ENCODE measurements around the gene ANKMY1.

The ANKMY1 gene

DNA sequence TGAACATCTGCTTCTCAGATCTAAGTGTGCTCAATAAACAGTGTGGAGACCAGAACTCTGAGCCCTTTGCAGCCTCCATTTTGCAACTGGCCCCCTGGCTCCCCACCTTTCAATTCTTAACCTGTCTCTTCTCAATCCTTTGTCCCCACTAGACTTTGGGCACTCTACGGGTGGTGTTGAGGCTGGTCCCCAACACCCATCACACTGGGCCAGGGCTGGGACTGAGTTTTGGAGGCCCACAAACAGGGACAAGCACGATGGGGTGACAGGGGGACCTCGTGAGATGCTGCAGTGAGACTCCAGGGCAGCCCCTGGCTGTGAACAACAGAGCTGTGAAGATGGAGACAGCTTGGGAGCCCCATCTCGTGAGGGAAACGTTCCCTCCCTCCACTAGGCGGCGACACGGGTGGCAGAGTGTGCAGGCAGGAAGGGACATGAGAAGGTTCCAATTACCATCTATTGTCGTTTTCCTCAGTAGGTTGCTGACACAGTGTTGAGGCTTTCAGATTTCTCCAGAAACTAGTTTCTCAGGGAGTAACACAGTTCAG lies 1.2 kb downstream of the ANKMY1 start:
- no peak for DNase-seq (ENCODE audit: low spot score)
- H3K4me3 ChIP-seq, result no peak overlapping the region
- H3K27ac ChIP-seq, result no peak overlapping the region
- TF ChIP-seq, protein P1, sequence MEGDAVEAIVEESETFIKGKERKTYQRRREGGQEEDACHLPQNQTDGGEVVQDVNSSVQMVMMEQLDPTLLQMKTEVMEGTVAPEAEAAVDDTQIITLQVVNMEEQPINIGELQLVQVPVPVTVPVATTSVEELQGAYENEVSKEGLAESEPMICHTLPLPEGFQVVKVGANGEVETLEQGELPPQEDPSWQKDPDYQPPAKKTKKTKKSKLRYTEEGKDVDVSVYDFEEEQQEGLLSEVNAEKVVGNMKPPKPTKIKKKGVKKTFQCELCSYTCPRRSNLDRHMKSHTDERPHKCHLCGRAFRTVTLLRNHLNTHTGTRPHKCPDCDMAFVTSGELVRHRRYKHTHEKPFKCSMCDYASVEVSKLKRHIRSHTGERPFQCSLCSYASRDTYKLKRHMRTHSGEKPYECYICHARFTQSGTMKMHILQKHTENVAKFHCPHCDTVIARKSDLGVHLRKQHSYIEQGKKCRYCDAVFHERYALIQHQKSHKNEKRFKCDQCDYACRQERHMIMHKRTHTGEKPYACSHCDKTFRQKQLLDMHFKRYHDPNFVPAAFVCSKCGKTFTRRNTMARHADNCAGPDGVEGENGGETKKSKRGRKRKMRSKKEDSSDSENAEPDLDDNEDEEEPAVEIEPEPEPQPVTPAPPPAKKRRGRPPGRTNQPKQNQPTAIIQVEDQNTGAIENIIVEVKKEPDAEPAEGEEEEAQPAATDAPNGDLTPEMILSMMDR (IDR thresholded peaks at IDR 0.05), result no peak

DNA sequence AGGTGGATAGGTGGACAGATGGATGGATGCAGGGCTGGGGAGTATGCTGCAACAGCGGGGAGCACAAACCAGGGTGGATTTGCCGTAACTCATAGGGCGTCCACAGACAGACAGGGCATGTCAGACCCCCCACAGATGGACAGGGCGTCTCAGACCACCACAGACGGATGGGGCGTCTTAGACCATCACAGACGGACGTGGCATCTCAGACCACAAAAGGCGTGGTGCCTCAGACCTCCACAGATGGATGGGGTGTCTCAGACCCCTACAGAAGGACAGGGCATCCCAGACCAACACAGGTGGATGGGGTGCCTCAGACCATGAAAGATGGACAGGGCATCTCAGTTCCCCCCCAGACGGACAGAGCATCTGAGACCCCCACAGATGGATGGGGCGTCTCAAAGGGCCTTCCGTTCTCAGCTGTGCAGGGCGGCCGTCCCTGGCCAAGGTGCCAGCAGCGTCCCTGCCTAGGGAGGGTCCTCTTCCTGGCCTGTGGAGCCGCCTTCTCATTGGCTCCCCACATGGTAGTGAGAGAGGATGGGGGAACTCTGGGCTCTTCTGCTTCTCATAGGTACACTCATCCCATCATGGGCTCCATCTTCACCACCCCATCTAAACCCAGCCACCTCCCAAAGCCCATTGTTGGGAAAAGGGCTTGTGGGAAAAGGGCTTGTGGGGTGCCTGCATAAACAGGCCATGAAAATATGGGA lies 2.1 kb downstream of the ANKMY1 start:
- H3K27ac ChIP-seq, result no peak overlapping the region
- H3K4me3 ChIP-seq, result no peak overlapping the region
- TF ChIP-seq, protein P1 (IDR thresholded peaks at IDR 0.05), result no peak
- DNase-seq (ENCODE audit: low spot score), result no peak

DNA sequence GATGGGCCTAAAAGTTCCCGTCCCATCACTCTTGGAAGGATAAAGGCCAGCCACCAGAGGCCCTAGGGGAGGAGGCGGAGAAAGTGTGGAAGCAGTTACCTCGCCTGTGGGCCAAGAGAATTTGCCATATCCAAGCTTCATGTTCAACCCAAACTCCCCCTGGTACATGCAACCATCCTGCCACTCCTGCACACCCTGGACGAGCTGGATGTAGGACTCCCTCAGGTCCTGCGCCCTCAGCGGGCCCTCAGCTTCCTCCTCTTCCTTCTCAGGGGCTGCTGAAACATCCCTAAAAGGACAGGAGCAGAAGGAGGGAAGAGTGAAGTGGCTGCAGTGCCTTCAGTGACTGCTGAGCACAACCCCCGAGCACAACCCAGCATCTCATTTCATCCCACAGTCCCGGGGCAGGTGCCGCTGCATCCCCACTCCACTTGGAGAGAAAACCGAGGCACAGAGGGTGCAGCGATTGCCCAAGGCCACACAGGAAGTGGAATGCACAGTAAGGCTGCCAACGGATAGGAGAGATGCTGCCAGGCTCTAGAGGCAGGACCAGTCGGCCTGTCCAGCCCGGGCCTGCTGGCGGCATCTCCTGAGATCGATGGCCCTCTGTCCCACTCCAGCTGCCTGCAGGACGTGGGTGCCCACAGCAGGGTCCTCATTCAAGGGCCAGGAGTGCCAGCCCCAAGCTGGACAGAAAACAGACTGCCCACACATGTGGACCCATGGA lies 2.9 kb downstream of the ANKMY1 start:
- no peak overlapping the region for H3K27ac ChIP-seq
- TF ChIP-seq, protein P1 (IDR thresholded peaks at IDR 0.05), result no peak
- no peak for DNase-seq (ENCODE audit: low spot score)
- no peak overlapping the region for H3K4me3 ChIP-seq

DNA sequence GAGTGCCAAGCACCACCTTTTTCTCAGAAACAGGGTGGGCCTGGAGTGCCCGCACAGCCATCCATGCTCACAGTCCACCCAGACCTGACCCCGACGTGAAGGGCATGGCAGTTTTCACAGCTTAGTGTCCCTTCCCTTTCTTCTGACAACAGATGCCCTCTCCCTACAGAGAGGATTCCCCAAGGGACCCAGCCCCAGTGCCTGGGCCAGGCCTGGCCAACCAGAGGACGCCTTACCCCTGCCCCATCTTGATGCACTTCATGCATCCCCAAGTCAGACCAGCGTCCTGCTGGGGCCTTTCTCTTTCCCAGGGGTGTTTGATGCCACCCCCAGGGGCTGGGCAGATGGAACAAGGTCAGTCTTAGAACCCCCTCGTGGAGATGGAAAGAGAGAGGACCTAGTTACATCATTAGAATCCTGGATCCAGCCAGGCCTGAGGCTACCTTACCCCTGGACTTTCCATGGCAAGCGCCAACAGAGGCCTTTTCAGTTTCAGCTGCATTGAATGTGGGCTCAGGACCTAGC lies 3.8 kb downstream of the ANKMY1 start:
- TF ChIP-seq, protein P1 (IDR thresholded peaks at IDR 0.05), result no peak
- H3K27ac ChIP-seq, result no peak overlapping the region
- no peak for DNase-seq (ENCODE audit: low spot score)
- no peak overlapping the region for H3K4me3 ChIP-seq

DNA sequence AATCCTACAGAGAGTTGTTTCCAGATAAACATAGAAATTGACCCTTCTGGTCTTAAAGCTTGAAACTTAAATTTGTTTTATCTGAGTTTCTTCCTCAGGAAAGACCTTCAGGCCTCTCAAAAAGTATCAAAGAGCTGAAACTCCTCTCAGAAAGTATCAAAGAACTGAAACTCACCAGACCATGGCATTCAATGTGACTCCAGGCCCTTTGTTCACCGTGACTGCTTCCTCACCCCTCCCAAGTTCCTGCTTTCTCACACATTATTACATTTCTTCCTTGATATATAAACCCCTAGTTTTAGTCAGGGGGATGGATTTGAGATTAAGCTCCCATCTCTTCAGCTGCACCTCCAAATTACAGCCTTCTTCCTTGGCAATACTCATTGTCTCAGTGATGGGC lies 6.0 kb downstream of the ANKMY1 start:
- TF ChIP-seq, protein P1 (IDR thresholded peaks at IDR 0.05), result no peak
- no peak for DNase-seq (ENCODE audit: low spot score)
- Histone ChIP-seq H3K4me3 (no peak overlapping the region), H3K27ac (no peak overlapping the region)

DNA sequence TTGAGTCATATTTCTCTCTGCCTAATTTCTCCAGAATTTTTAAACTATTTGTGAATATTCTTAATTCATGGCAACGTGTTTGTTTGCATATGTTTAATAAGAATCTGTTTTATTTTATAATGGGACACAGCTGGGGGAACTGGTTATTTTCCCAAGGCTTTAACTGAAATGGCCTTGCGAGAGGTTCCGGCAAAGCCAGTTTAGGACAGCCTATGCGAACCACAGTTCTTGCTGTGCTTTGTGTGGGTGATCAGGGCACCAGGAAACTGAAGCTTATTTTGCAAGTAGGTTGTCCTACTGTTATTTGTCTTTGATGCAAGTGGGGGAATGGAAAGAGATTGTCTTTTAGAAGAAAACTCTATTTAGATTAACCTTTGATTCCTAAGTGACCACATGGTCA lies 6.5 kb downstream of the ANKMY1 start:
- no peak overlapping the region for H3K4me3 ChIP-seq
- no peak for DNase-seq (ENCODE audit: low spot score)
- no peak overlapping the region for H3K27ac ChIP-seq
- TF ChIP-seq, protein P1 (IDR thresholded peaks at IDR 0.05), result no peak
